Sigmoid colon (tissue), 7 donors: ENCODE measurements around the gene TNRC6A. TPM values are rescaled to one million over a fixed set of nuclear protein-coding genes. Genes with fewer than 3 reads are reported as not detected.
"Not testable (repeated sequence)": the region's sequence is repeated elsewhere in the genome, so short reads cannot be mapped to it uniquely, and the experiment has no call there.

Source experiments
- DNase-seq: peaks from one replicate; pipeline ENCODE4 v3.0.0-alpha.2; 2019
- H3K27ac ChIP-seq, 4 donors: fragments of 200-600 bp; sonication (generic); one replicate each; pipeline ENCODE4 v1.5.1; 2016 to 2019; ENCODE audit warnings: mild to moderate bottlenecking in 1 of 4
- H3K27me3 ChIP-seq, 3 donors: fragments of 200-600 bp; sonication (generic); one replicate each; pipeline ENCODE4 v1.5.1; 2019; ENCODE audit warnings: mild to moderate bottlenecking in 1 of 3
- H3K36me3 ChIP-seq, 4 donors: fragments of 200-600 bp; sonication (generic); one replicate each; pipeline ENCODE4 v1.5.1; 2016 to 2019
- H3K4me1 ChIP-seq, 4 donors: fragments of 200-600 bp; sonication (generic); one replicate each; pipeline ENCODE4 v1.5.1; 2017 to 2019
- H3K4me3 ChIP-seq, 4 donors: fragments of 200-600 bp; sonication (generic); one replicate each; pipeline ENCODE4 v1.5.1; 2017 to 2019; ENCODE audit warnings: mild to moderate bottlenecking in 2 of 4, moderate library complexity in 1 of 4
- H3K9me3 ChIP-seq, 4 donors: fragments of 200-600 bp in 3 of 4; sonication (generic) in 3 of 4; one replicate each; pipeline versions ENCODE4 v1.5.1 to v1.6.1; 2013 to 2019
- EP300 ChIP-seq, 4 donors: sonication (generic); formaldehyde crosslinking; IDR thresholded peaks; one replicate each; pipeline ENCODE4 v1.6.1; 2017; ENCODE audit warnings: antibody characterized with exemption in 4 of 4
- POLR2A ChIP-seq, 2 donors: fragments of 450-650 bp; IDR thresholded peaks; one replicate each; pipeline ENCODE4 v1.6.1; 2016; ENCODE audit warnings: antibody characterized with exemption in 2 of 2, mild to moderate bottlenecking in 2 of 2, moderate library complexity in 2 of 2
- POLR2AphosphoS5 ChIP-seq, 4 donors: sonication (generic); formaldehyde crosslinking; IDR thresholded peaks; one replicate each; pipeline ENCODE4 v1.6.1; 2017; ENCODE audit warnings: antibody characterized with exemption in 4 of 4
- WGBS, 2 donors: extraction: QIAGEN DNeasy Blood & Tissue Kit; methylation state at CpG; one replicate each; pipeline ENCODE4 v1.1.7; 2013; 5-methylcytosine and 5-hydroxymethylcytosine counted together
- intact Hi-C: fragments of 100-400 bp; cut with DNase I; formaldehyde crosslinking; loops from one replicate; pipeline ENCODE4 v1.15.1; 2023
- polyA plus RNA-seq, 3 donors: library from polyadenylated mRNA; stranded (reverse); fragments of 200-250 nt; gene quantifications; one replicate each; pipeline ENCODE4 v1.2.3, GENCODE V29; 2013
- total RNA-seq, 4 donors: library from RNA; depleted of rRNA; stranded (reverse); fragments of >200 nt; gene quantifications; one replicate each; pipeline ENCODE4 v1.1.0, GENCODE V29; 2016
- TF ChIP-seq, protein P1 (sequence below), 4 experiments: fragments of 450-650 bp in 3 of 4; fragments of 200-600 bp in 1 of 4; IDR thresholded peaks; one replicate each; pipeline ENCODE4 v1.5.1; 2016 to 2019; ENCODE audit warnings: antibody characterized with exemption in 4 of 4, mild to moderate bottlenecking in 3 of 4, moderate library complexity in 2 of 4
- donor health status: healthy with polysubstance abuse.
- donor health status: Bipolar disorder and iron deficiency.
- donor health status: healthy.

Gene TNRC6A
- total and polyA plus RNA-seq, 7 donors, result 4.6 to 129 (median 42.8) TPM

DNA sequence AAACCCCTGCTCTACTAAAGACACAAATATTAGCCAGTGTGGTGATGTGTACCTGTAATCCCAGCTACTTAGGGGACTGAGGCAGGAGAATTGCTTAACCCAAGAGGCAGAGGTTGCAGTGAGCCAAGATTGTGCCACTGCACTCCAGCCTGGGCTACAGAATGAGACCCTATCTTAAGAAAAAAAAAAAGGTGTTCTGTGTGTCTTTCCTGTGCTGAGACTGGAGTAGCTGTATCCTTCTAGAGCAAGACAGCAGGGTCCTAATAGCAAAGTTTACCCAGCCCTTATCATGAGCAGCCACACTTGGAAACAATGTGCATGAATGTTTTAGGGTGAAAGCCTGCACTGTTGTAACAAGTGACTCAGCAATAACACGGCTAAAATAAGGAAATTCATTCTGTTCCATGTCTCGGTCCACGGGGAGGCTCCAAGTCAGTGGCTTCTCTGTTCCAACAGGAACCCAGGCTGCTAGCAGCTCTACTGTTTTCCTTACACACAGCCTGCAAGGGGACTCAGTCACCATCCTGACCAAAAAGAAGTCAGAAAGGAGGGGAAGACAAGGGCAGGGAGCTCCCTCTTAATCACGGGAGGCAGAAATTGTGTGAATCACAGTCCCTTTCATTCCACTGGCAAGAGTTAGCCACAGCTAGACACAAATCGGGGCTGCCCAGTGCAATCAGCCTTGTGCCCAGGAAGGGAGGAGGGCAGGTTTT, 109.3 kb downstream of the TNRC6A start:
- Histone ChIP-seq H3K4me1 (peaks cover 0 to 20% (median 3%) of the 10 kb centered on the region in 4 donors), H3K27me3 (no peaks in the 10 kb centered on the region), H3K4me3 (no peak overlapping the region), H3K36me3 (no peaks in the 10 kb centered on the region), H3K9me3 (no peaks in the 10 kb centered on the region), H3K27ac (no peak overlapping the region)
- intact Hi-C loops, result no loop called here
- no peak for DNase-seq
- WGBS, 2 donors, result 16 to 26% methylated on average over 5 of the region's 5 CpGs
- TF ChIP-seq, protein P1, sequence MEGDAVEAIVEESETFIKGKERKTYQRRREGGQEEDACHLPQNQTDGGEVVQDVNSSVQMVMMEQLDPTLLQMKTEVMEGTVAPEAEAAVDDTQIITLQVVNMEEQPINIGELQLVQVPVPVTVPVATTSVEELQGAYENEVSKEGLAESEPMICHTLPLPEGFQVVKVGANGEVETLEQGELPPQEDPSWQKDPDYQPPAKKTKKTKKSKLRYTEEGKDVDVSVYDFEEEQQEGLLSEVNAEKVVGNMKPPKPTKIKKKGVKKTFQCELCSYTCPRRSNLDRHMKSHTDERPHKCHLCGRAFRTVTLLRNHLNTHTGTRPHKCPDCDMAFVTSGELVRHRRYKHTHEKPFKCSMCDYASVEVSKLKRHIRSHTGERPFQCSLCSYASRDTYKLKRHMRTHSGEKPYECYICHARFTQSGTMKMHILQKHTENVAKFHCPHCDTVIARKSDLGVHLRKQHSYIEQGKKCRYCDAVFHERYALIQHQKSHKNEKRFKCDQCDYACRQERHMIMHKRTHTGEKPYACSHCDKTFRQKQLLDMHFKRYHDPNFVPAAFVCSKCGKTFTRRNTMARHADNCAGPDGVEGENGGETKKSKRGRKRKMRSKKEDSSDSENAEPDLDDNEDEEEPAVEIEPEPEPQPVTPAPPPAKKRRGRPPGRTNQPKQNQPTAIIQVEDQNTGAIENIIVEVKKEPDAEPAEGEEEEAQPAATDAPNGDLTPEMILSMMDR (IDR thresholded peaks at IDR 0.05), result no peak
- TF ChIP-seq POLR2AphosphoS5 (IDR thresholded peaks at IDR 0.05) (no peak), EP300 (IDR thresholded peaks at IDR 0.05) (no peak), POLR2A (IDR thresholded peaks at IDR 0.05) (no peak)

DNA sequence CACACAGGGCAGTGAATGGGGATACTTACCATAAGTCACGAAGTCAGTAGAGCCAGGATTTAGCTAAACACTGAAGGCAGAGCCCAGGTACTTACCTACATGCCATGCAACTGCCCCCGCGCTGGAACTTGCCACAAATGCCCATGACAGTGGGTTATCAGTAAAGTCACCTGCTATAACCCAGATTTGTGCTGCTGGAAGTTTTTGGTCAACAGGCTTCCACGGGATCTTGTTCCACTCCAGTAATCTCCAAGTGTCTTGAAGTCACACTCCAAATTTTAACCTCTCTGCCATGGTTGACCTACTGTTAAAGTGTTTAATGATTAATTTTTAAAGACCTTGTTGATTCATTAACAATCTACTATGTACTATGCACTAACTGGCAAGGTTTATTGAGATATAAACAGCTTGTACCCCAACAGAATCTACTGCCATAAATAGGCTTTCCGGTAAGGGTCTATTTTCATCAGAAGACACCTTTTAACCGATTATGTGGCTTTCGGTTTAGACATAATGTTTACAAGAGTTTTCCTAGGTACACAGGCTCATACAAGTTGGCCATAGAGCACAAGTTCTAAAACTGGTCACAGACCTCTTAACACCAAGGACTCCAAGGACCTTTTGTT, 110.0 kb downstream of the TNRC6A start:
- no peaks in the 10 kb centered on the region for H3K27me3 ChIP-seq
- TF ChIP-seq POLR2A (IDR thresholded peaks at IDR 0.05) (no peak), POLR2AphosphoS5 (IDR thresholded peaks at IDR 0.05) (no peak), EP300 (IDR thresholded peaks at IDR 0.05) (no peak)
- TF ChIP-seq, protein P1 (IDR thresholded peaks at IDR 0.05), result no peak
- 66 to 87% methylated on average over 7 of the region's 7 CpGs for WGBS, 2 donors
- no peak for DNase-seq
- H3K27ac ChIP-seq, result no peak overlapping the region
- no peak overlapping the region for H3K4me3 ChIP-seq
- no peaks in the 10 kb centered on the region for H3K36me3 ChIP-seq
- intact Hi-C loops, result no loop called here
- no peaks in the 10 kb centered on the region for H3K9me3 ChIP-seq
- peaks cover 0 to 16% (median 2%) of the 10 kb centered on the region in 4 donors for H3K4me1 ChIP-seq

DNA sequence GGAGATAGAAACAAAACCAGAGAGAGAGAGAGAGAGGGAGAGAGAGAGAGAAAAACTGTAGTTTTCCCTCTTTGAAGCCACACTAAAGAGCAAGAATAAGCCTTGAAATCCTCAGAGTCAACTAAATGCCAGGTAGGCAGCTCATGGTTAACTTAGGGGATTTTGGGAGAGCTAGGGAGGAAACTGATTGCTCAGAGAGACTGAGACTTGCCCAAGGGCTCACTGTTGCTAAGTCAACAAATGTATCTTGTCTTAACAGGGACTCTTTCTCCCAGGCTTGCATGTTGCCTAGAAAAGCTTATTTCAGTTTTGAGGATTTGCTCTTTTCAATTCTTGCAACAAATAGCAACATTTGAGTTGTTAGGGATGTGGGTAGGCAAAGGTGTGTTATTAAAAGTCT, 111.8 kb downstream of the TNRC6A start:
- DNase-seq, result no peak
- intact Hi-C loops, result no loop called here
- no peaks in the 10 kb centered on the region for H3K36me3 ChIP-seq

DNA sequence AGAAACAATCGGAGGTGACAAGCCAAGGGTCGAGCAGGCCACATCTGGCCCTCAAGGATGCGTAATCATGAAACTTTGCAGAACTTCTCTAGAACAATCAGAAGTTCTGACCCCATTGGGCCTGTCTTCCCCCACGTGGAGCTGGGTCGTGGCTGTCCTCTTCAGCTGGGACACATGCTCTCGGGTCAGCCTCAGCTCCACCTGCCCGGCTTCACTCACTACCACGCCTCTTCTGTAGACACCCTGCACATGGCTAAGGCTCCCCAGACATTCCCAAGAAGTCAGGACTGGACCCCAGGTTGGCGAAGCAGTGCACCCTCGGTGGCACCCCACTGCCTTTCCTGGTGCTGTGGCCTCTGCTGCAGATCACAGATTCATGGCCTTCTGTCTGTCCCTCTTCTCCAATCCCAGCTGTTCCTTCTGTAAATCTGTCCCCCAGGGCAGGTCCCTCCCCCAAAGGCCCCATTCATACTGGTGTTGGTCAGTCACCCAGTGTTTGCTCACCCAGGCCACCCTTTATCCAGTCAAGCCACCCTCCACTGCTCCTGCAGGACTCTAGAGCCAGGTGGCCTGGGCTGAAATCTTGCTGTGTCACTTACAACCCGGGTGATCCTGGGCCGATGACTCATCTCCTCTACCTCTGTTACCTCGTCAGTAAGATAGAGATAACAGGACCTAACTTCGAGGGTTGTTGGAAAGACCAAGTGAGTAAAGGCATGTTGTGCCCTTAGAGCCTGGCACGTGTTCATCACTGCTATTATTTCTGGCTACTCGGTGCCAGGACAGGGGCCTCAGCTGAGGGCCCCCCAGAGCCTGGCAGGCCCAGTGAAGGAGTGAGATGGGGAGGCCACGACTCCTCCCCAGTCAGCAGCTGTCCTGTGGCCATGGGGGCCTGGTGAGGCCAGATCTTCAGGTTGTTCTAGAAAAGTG, 114.9 kb downstream of the TNRC6A start:
- Histone ChIP-seq H3K36me3 (no peaks in the 10 kb centered on the region), H3K27ac (no peak overlapping the region), H3K9me3 (no peaks in the 10 kb centered on the region), H3K27me3 (no peaks in the 10 kb centered on the region), H3K4me1 (peaks cover 0 to 2% (median 0%) of the 10 kb centered on the region in 4 donors), H3K4me3 (no peak overlapping the region)
- TF ChIP-seq, protein P1 (IDR thresholded peaks at IDR 0.05), result no peak
- TF ChIP-seq POLR2A (IDR thresholded peaks at IDR 0.05) (no peak), EP300 (IDR thresholded peaks at IDR 0.05) (no peak), POLR2AphosphoS5 (IDR thresholded peaks at IDR 0.05) (no peak)
- intact Hi-C loops, result no loop called here
- 76 to 83% methylated on average over 17 of the region's 17 CpGs for WGBS, 2 donors
- DNase-seq, result no peak

More for the DNA sequence above, 111.8 kb downstream of the TNRC6A start:
- Histone ChIP-seq H3K4me1 (peaks cover 0 to 12% (median 0%) of the 10 kb centered on the region in 4 donors), H3K9me3 (no peaks in the 10 kb centered on the region), H3K27ac (no peak overlapping the region), H3K27me3 (no peaks in the 10 kb centered on the region), H3K4me3 (no peak overlapping the region)
- no peak for TF ChIP-seq POLR2A (IDR thresholded peaks at IDR 0.05)
- TF ChIP-seq, protein P1 (IDR thresholded peaks at IDR 0.05), result no peak
- TF ChIP-seq POLR2AphosphoS5 (IDR thresholded peaks at IDR 0.05), result no peak
- no peak for TF ChIP-seq EP300 (IDR thresholded peaks at IDR 0.05)

DNA sequence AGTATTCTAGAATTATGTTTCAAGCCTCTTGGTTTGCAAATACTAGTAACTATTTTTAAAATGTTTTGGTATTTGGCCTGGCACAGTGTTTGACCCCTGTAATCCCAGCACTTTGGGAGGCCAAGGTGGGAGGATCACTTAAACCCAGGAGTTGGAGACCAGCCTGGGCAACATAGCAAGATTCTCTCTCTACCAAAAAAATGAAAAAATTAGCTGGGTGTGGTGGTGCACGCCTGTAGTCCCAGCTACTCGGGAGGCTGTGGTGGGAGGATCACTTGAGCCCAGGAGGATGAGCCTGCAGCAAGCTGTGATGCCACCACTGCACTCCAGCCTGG, 115.5 kb downstream of the TNRC6A start:
- H3K4me1 ChIP-seq, H3K36me3 ChIP-seq, H3K27ac ChIP-seq, H3K9me3 ChIP-seq, H3K4me3 ChIP-seq, intact Hi-C loops, H3K27me3 ChIP-seq, DNase-seq: not testable (repeated sequence)
- 93 to 96% methylated on average over 2 of the region's 2 CpGs for WGBS, 2 donors
